Stimulated activated CD4-positive, alpha-beta T cell treated with anti-CD3 and anti-CD28 coated beads, Interleukin-4, amount 100 ng/mL, for 1 hour (primary cell): Measurements from ENCODE around the gene COL4A6.
"Not testable (repeated sequence)": the region's sequence is repeated elsewhere in the genome, so short reads cannot be mapped to it uniquely, and the experiment has no call there.

Experiments
- DNase-seq: peaks from one replicate; pipeline ENCODE4 v3.0.0-alpha.2; 2020

COL4A6 gene

DNA sequence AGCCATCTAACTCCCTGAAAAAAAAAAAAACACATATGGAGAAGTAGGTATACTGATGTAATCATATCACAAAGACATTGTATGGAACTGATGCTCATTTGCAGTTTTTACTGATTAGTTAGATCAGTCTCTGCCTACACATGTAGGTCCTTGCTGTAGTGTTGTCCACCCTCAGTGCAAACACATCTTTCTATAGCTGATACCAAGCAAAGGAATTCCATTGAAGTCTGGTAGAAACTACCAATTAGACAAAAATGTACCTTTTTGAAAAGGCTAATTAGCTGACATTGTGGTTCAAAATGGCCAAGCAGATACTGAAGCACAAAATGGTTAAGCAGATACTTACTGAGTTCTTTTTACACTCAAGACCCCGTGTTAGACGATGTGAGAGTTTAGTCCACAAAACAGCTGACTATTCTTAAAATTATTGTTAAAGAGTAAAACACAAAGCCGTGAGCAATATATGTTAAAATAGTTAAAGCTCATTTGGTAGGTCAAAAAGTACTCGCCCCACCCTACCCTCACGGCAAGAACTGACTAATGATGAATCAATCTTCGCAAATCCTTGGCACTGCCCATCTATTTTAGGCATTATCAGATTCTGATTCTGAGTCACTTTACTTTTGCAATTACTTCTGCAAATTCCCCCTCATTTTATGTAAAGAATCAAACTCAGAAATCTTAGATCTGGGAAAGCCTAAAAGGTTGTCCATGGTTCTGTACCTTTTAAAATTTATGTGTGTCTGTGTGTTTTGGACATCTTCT lies 40.4 kb downstream of the COL4A6 start:
- DNase-seq, result no peak

DNA sequence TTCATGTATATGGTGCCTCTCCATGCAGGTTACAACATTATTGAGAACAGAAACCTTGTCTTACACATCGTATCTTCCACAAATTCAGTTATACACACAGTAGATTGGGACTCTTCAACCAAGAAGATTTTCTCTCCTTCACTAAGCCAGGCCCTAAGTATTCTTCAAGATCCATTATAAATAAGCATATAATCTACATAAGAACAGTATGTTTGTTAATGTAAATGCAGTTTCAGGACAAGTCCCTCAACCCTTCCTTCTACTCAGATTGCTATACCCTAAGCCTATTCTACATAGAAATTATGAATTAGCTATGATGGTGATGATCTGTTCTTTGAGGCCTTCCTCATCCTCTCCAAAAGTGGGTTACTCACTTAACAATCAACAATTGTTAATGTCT lies 41.2 kb downstream of the COL4A6 start:
- no peak for DNase-seq

DNA sequence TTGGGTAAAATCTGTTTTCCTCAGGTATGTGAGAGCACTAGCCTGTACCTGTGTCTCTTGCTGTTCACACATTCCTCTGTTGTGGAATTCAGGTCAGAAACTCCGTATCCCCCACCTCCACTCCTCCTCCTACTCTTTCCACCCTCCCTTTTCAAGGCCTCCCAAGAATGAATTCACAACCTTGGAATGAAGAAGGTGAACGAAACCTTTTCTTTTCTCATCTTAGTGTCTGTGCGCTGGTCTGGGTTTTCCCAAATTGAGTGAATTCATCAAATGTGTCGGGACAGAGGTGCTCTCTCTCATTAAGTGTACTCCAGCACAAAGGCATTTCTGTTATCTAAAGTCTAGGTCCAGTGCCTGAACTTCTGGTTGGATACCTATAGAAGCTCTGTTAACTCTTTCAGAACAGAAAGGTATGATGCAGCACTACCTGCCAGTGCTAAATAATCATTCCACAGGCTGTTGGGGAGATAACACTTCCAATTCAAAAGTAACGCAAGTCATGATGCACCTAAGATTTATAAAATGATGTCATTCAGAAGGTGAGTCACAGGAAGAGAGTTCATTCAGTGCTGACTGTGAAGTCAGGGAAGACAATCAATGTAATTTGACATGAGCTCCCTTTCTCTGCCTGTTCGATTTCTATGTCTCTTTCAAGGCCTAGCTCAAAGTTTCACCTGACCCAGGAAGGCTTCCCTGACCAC lies 41.9 kb downstream of the COL4A6 start:
- no peak for DNase-seq

DNA sequence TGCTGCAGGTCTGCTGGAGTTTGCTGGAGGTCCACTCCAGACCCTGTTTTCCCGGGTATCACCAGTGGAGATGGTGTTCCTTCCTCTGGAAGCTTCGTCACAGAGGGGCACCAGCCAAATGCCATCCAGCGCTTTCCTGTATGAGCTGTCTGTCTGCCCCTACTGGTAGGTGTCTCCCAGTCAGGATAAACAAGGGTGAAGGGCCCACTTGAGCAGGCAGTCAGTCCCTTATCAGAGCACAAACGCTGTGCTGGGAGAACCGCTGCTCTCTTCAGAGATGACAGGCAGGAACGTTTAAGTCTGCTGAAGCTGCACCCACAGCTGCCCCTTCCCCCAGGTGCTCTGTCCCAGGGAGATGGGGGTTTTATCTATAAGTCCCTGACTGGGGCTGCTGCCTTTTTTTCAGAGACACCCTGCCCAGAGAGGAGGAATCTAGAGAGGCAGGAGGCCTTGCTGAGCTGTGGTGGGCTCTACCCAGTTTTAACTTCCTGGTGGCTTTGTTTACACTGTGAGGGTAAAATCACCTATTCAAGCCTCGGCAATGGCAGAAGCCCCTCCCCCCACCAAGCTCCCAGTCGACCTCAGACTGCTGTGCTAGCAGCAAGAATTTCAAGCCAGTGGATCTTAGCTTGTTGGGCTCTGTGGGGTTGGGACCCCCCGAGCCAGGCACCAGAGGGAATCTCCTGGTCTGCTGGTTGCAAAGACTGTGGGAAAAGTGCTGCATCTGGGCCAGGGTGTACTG lies 47.1 kb downstream of the COL4A6 start:
- DNase-seq, result not testable (repeated sequence)

DNA sequence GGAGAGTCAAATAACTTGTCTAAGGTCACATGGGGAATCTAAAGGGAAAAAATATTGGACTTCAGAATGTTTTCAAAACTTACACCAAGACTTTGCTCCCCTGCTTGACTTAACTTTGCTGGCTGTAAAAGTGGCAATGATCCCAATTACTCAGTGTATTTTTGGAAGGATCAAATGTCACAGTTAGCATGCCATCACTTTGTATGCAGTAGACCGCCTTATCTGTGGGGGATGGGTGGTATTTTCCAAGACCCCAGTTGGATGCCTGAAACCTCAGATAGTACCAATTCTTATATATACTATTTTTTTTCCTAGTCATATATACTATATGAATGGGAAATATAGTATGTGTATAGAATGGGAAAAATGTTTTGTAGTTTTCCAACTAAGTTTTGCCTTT lies 53.4 kb downstream of the COL4A6 start:
- no peak for DNase-seq

DNA sequence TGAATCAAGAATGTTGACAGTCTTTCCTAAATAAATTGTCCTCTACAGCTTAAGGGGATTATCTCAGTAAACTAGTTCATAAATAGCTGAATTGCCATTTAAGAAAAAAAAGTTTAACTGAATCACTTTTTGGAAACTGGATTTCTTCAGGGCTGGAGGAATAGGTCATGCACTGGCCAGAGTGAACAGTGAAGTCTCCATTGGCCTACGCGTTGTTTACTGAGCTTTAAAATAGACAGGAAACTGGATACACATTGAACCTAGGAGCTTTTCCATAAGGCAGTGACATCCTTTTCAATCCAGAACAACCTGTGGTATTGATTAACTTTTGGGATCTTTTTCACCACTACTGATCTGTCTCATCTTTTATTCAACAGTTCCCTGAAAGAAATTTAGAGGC lies 58.0 kb downstream of the COL4A6 start:
- DNase-seq, result no peak

DNA sequence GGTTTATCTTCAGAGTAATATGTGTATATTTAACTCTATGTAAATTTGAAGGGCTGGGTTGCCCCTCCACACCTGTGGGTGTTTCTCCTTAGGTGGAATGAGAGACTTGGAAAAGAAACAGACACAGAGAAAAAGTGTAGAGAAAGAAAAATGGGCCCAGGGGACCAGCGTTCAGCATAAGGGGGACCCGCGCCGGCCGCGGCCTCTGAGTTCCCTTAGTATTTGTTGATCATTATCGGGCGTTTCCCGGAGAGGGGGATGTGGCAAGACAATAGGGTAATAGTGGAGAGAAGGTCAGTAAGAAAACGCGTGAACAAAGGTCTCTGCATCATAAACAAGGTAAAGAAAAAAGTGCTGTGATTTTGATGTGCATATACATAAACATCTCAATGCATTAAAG lies 61.4 kb downstream of the COL4A6 start:
- not testable (repeated sequence) for DNase-seq

DNA sequence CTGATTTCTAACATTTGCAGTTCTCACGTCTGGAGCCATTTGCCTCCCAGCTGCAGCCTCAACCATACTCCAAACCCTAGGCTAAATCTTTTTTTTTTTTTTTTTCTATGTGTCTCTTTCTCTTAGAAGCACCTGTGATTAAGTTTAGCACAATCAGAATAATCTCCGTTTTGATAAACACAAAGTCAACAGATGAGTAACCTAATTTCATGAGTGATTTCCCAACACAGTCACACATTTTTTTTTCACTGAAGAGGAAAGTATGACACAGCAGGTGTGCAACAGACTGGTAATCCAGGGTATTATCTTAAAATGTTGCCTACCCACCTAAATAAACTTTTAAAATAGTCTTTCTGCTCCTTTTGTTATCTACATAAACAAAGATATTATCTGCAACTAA lies 62.6 kb downstream of the COL4A6 start:
- not testable (repeated sequence) for DNase-seq

DNA sequence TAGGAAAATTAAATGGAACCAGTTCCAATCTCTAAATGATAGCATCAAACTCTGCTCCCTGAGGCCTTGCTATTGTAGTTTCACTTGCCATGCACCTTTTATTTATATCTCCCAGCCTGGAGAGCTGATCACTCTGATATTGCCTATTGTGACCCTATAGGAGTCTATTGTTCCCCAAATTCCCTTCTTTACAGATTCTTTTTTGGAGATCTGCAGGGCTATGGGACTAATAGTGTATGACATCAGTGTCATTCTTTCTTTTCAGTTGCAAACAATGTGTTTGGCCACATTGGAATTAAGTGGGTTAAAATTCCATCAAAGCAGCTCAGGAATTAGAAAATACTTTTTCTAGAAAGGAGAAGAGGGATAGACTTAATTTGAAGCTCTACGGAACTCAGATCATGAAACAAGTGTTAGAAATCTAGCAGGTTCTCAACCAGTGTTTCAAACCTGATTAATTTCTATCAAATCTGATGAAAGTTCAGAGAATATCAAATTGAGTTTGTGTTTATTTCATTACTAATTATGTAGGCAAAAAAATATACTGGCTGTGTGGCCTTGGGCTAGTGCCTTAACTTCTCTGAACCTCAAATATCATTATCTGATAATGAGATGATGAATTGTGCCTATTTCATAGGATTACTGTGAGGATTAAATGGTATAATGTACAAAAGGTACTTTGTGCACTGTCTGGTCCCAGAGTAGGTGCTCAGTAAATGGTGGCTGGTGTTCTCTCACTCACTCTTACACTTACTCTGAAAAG lies 71.4 kb downstream of the COL4A6 start:
- DNase-seq, result no peak

DNA sequence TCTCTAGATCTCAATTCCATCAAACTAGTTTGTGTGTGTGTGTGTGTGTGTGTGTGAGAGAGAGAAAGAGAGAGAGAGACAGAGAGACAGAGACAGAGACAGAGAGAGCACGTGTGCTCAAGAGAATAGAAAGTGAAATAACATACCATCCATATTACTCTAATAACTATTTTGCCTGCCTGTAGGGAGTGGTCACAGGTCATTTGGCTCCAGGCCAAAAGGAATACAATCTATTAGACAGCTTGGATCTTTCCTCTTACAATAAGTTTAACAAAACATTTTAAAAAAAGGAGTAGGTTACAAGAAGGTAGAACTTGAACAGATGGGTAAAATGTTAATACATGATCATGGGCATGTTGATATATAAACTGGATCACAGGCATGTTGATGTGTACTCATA lies 76.2 kb downstream of the COL4A6 start:
- no peak for DNase-seq

DNA sequence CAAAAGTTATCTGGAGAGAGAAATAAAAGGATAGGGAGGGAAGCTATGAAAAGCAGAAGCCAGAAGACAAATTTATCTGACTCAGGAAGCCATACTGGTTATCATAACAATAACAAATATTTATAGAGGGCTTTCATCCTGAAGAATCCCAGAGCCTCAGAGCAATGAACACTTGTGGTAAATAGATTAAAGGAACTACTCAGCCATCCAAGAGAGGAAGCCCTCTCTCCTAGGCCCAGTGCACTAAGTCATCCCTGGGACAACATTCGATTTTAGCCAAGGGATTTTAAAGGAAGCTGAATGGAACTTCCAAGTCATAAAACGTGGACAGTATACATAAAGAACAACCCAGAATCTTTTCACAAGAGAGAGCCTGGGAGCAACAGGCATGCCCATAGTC lies 76.9 kb downstream of the COL4A6 start:
- no peak for DNase-seq

DNA sequence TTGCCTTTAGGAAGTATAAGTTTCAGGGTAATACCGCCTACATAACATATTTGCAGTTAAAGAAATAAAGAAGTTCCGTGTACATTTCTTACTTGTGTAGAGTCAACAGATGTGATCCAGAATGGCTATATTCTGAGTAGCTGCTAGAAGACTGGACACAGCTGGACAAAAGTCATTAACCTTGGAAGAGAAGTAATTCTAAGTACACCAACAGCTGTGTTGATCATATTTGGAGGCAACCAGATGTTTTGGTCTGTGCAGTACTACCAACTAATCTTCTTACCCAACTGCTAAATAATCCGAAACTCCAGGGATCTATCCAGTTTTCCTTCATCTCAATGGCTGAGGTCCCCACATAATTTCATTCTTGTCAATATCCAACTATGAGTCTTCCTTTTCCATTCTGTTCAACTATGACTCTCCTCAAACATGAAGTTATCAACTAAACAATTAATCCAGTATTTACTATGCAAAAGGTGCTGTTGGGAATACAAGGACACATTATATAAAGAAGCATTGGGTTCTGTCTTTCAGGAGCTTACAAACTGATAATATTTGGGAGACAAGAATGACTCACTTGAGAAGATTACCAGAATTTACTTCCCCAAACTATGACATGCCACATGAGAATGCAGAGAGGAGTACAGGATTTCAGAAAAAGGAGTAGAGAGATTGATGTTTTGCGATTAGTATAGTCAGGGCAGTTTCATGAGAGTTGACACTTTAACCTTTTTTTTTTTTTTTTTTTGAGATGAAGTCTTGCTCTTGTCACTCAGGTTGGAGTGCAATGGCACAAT lies 78.2 kb downstream of the COL4A6 start:
- no peak for DNase-seq

DNA sequence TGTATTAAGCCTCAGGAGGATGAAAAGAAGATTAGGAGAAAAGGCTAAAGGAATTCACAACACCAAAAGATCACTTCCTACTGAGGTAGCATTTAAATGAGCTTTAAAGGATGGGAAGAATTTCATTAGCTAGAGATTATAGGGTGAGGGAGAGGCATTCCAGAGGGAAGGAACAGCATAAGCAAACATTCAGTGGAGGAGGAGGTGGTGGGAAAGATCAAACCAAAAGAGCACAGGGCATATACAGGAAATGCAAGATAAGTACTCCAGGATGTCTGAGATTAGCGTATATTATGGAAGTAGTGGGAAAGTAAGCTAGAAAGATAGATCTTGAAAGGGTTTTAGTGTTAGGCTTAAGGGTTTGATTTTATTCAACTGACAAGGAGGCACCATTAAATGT lies 84.8 kb downstream of the COL4A6 start:
- no peak for DNase-seq

DNA sequence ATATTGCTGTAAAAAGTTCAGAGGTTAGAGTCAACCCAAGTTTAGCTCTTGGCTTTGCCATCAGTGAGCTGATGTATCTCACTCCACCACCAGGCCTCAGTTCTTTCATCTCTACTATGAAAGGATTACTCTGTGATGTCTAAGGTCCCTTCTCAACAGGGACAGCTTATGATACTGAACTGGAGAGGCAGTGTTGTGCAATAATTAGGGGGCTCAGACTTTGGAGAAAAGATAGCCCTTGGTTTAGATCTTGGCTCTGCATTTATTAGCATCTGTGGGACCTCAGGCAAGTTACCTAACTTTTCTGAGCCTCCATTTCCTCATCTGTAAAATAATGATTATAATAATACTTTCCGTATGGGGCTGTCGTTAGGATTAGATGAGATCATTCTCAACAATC lies 89.0 kb downstream of the COL4A6 start:
- DNase-seq, result no peak

DNA sequence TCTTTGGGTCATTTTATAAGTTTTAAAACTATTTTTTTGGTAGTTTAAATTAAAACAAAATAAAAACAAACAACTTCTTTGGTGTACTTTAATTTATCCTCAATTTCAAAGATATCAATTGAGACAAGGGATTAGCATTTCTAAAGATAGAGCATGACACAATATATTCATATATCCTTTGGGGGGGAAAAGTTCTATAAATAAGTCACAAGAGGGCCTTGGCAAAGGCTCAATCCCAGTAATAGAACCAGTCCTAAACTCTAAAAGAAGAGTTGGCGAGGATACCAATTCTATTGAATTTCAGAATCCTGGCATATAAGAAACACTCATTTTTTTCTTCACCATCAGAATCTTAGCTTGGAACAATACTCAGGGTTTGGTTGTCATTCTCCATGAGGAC lies 89.7 kb downstream of the COL4A6 start:
- DNase-seq, result no peak

DNA sequence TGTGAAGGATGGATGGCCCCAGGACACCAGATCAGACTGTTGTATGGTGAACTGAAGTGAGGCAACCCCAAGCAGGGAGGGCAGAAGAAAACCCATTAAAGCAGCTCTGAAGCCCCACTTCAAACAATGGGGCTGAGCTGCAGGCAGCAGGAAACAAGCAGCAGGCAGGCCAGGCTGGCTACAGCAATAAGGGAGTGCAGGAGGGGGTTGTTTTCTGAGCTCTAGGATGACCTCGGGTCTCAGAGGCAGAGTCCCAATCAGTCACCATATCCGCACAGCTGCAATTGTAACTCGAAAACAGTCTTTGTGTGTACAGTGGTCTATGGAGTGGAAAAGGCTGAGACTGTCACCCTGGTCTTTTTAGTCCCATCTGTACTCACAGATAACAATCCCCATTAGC lies 90.4 kb downstream of the COL4A6 start:
- DNase-seq, result no peak

DNA sequence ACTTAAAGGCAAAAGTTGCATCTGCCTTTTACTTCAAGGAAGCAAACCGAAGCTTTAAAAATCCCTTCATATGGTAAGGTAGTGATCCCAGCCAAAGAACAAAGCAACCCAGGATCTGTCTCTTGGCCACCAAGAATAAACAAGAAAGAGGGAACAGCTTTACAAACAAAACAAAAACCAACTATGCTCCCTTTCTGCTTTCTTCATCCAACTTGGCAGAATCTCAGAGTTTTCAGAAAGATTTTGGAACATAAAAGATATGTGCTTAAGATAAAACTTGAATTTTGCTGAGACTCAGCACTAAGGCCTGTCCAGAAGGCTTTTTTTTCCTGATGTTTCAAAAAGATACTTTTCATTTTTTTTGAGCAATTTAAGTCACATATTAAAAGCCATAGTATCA lies 94.0 kb downstream of the COL4A6 start:
- no peak for DNase-seq

DNA sequence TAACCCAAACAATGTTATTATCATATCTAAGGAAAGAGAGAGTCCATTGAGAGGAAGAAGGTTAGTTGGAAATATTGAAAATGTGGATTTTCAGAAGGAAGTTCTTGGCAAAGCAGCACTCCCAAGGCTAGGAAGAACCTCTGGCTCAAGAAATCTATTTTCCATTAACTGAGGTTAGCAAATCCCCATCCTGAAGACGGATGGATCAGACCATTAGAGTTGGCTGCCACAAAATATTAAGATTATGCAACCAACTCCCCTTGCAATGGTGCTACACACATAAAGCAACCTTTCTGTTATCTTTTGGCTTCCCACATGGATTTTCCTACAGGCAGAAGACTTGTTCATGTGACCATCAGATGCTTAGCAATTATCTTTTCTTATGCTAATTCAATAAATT lies 96.3 kb downstream of the COL4A6 start:
- no peak for DNase-seq

DNA sequence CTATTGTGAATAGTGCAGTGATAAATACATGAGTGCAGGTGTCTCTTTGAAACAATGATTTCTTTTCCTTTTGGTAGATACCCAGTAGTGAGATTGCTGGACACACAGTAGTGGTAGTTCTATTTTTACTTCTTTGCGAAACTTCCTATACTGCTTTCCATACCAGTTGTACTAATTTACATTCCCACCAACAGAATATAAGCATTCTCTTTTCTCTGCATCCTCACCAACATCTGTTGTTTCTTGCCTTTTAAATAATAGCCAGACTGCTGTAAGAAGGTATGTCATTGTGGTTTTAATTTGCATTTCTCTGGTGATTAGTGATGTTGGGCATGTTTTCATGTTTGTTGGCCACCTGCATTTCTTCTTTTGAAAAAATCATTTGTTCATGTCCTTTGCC lies 105.9 kb downstream of the COL4A6 start:
- no peak for DNase-seq

DNA sequence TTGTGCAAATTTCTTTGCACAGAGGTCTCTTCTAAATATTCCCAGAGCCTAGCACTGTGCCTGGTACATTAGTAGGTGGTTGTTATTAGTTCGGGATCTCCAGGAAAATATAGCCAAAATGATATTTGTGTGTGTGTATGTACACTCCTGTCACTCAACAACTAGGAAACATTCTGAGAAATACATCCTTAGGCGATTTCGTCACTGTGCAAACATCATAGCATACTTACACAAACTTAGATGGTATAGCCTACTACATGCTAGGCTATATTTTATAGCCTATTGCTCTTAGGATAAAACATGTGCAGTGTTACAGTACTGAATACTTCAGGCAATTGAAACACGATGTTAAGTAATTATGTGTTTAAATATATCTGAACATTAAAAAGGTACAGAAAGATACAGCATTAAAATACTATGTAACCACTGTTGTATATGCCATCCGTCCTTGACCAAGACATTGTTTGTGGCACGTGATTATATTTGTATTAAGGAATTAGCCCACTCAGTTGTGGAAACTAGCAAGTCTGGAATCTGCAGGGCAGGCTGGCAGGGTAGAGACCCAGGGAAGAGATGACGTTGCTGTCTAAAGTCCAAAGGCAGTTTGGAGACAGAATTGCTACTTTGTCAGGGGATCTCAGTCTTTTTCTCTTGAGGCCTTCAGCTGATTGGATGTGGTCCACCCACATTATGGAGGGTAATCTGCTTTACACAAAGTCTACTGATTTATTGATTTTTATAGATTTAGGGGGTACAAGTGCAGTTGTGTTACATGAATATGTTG lies 106.9 kb downstream of the COL4A6 start:
- no peak for DNase-seq

DNA sequence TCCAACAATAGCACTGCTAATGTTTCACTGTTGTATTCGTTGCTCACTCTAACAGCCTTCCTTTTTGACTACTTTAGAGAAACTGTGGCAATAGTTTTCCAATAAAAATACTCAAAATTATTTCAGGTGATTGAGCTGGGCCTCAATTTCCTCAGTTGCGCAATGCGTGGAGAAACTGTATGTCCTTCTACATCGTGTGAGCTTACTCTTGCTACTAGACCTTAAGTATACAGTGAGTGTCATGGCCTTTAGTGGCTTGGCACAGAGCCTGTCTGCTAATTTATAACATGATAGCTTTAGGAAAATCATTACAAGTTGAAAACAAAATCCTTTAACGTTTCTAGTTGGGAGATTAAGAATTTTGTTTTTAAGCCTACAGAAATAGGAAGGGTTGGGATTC lies 114.5 kb downstream of the COL4A6 start:
- DNase-seq, result no peak

DNA sequence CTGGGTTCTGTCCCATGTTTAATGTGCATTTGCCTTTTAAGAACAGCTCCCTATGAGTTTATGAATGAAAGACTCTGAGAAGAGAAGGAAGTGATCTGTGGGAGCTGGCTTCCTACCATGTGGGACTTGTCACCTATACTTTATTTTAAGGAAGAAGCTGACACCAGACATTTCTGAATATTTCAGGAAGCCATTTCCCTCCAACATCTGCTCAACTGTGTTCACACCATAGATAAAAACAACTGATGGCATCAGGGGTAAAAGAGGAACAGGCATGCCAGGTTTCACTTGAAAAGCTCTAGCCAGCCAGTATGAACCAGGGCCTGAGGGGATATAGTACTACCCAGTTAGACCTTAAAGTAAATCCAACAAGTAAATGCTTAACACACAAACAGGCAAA lies 116.0 kb downstream of the COL4A6 start:
- no peak for DNase-seq
